H9 (cell line): ENCODE results near the gene TFPI. TPM values are rescaled to one million over a fixed set of nuclear protein-coding genes. Genes with fewer than 3 reads are reported as not detected.

ENCODE experiments used
- DNase-seq: peaks from one replicate; pipeline ENCODE4 v3.0.0-alpha.2; 2017
- H2AFZ ChIP-seq: one replicate; pipeline ENCODE4 v1.6.1; 2013; ENCODE audit warnings: mild to moderate bottlenecking, low read length, control low read depth, moderate library complexity
- H2AK5ac ChIP-seq: 2 replicates; pipeline ENCODE4 v1.6.1; 2013; ENCODE audit warnings: low read length, control low read depth, mixed read lengths; ENCODE audit not compliant: insufficient read length
- H2BK120ac ChIP-seq: one replicate; pipeline ENCODE4 v1.6.1; 2013; ENCODE audit warnings: low read depth, mild to moderate bottlenecking, low read length, control low read depth, inconsistent platforms; ENCODE audit not compliant: poor library complexity, severe bottlenecking
- H2BK12ac ChIP-seq: 2 replicates; pipeline ENCODE4 v1.6.1; 2013; ENCODE audit warnings: low read length, control low read depth, mixed read lengths, low read depth; ENCODE audit not compliant: insufficient read length
- H2BK15ac ChIP-seq: 2 replicates; pipeline ENCODE4 v1.6.1; 2013; ENCODE audit warnings: low read depth, low read length, control low read depth
- H2BK20ac ChIP-seq: one replicate; pipeline ENCODE4 v1.6.1; 2013; ENCODE audit warnings: low read depth, mild to moderate bottlenecking, low read length, control low read depth, inconsistent platforms; ENCODE audit not compliant: poor library complexity, severe bottlenecking
- H2BK5ac ChIP-seq: 2 replicates; pipeline ENCODE4 v1.6.1; 2013; ENCODE audit warnings: low read length, control low read depth, mixed read lengths; ENCODE audit not compliant: insufficient read length
- H3K14ac ChIP-seq: 2 replicates; pipeline ENCODE4 v1.6.1; 2013; ENCODE audit warnings: low read length, control low read depth; ENCODE audit not compliant: insufficient read depth
- H3K18ac ChIP-seq: 2 replicates; pipeline ENCODE4 v1.6.1; 2013; ENCODE audit warnings: low read depth, mild to moderate bottlenecking, mixed read lengths, low read length, control low read depth; ENCODE audit not compliant: insufficient read length
- H3K23ac ChIP-seq: 2 replicates; pipeline ENCODE4 v1.6.1; 2013; ENCODE audit warnings: low read length, control low read depth, mixed read lengths, low read depth; ENCODE audit not compliant: insufficient read length
- H3K23me2 ChIP-seq: 2 replicates; pipeline ENCODE4 v1.6.1; 2013; ENCODE audit warnings: low read depth, mild to moderate bottlenecking, mixed read lengths, low read length, control low read depth; ENCODE audit not compliant: insufficient read length, poor library complexity, severe bottlenecking
- H3K27ac ChIP-seq: 2 replicates; pipeline ENCODE4 v1.5.1; 2013; ENCODE audit warnings: low read length, control low read depth, mixed read lengths, low read depth; ENCODE audit not compliant: insufficient read length
- H3K27me3 ChIP-seq: 2 replicates; pipeline ENCODE4 v1.6.1; 2013; ENCODE audit warnings: low read length, control low read depth, inconsistent platforms; ENCODE audit not compliant: insufficient read depth
- H3K4ac ChIP-seq: 2 replicates; pipeline ENCODE4 v1.6.1; 2013; ENCODE audit warnings: low read depth, mild to moderate bottlenecking, control low read depth, inconsistent platforms, low read length, moderate library complexity
- H3K4me1 ChIP-seq: 2 replicates; pipeline ENCODE4 v1.6.1; 2013; ENCODE audit warnings: low read length, control low read depth, inconsistent platforms; ENCODE audit not compliant: insufficient read depth
- H3K4me2 ChIP-seq: 2 replicates; pipeline ENCODE4 v1.6.1; 2013; ENCODE audit warnings: low read length, control low read depth, mixed read lengths; ENCODE audit not compliant: insufficient read length, insufficient read depth
- H3K56ac ChIP-seq: 2 replicates; pipeline ENCODE4 v1.6.1; 2013; ENCODE audit warnings: low read depth, mild to moderate bottlenecking, mixed read lengths, low read length, control low read depth; ENCODE audit not compliant: insufficient read length
- H3K79me1 ChIP-seq: 2 replicates; pipeline ENCODE4 v1.6.1; 2013; ENCODE audit warnings: low read depth, mild to moderate bottlenecking, moderate library complexity, low read length, control low read depth, inconsistent platforms; ENCODE audit not compliant: insufficient read depth, poor library complexity, severe bottlenecking
- H3K79me2 ChIP-seq: 2 replicates; pipeline ENCODE4 v1.6.1; 2013; ENCODE audit warnings: low read length, control low read depth, inconsistent platforms; ENCODE audit not compliant: insufficient read depth
- H3K9ac ChIP-seq: 2 replicates; pipeline ENCODE4 v1.6.1; 2013; ENCODE audit warnings: low read length, control low read depth, mixed read lengths; ENCODE audit not compliant: insufficient read length; ENCODE audit errors: extremely low read depth
- H3K9me3 ChIP-seq: one replicate; pipeline ENCODE4 v1.6.1; 2013; ENCODE audit warnings: low read depth, low read length, inconsistent platforms; ENCODE audit not compliant: control insufficient read depth
- H3T11ph ChIP-seq: one replicate; pipeline ENCODE4 v1.6.1; 2013; ENCODE audit warnings: mild to moderate bottlenecking, low read length, control low read depth, inconsistent platforms
- H4K20me1 ChIP-seq: one replicate; pipeline ENCODE4 v1.6.1; 2013; ENCODE audit not compliant: control insufficient read depth, insufficient read length, insufficient read depth
- H4K5ac ChIP-seq: 2 replicates; pipeline ENCODE4 v1.6.1; 2013; ENCODE audit warnings: low read depth, mild to moderate bottlenecking, mixed read lengths, low read length, control low read depth; ENCODE audit not compliant: insufficient read length
- H4K8ac ChIP-seq: replicated peaks from 2 replicates; pipeline ENCODE4 v1.6.1; 2013; ENCODE audit warnings: low read length, control low read depth, mixed read lengths, low read depth; ENCODE audit not compliant: insufficient read length
- H4K91ac ChIP-seq: 2 replicates; pipeline ENCODE4 v1.6.1; 2013; ENCODE audit warnings: low read depth, mild to moderate bottlenecking, moderate library complexity, mixed read lengths, low read length, control low read depth; ENCODE audit not compliant: insufficient read length
- H3K27ac Mint-ChIP-seq, 3 experiments: 2 replicates in 2 of 3; 3 replicates in 1 of 3; pipeline ENCODE4 v1.8.0; 2020 to 2021; ENCODE audit warnings: mixed read lengths in 3 of 3, mild to moderate bottlenecking in 1 of 3, moderate library complexity in 1 of 3
- H3K27me3 Mint-ChIP-seq: 2 replicates; pipeline ENCODE4 v1.8.0; 2021; ENCODE audit warnings: low read depth, mild to moderate bottlenecking, moderate library complexity, mixed read lengths
- H3K36me3 Mint-ChIP-seq, 3 experiments: 2 replicates in 2 of 3; 3 replicates in 1 of 3; pipeline ENCODE4 v1.8.0; 2020 to 2021; ENCODE audit warnings: low read depth in 3 of 3, mixed read lengths in 3 of 3; ENCODE audit not compliant: insufficient read depth in 1 of 3
- H3K4me1 Mint-ChIP-seq, 2 experiments: 2 replicates each; pipeline ENCODE4 v1.8.0; 2020; ENCODE audit warnings: mixed read lengths in 2 of 2
- H3K4me3 Mint-ChIP-seq, 2 experiments: 2 replicates in 1 of 2; 3 replicates in 1 of 2; pipeline ENCODE4 v1.8.0; 2020 to 2021; ENCODE audit warnings: mild to moderate bottlenecking in 2 of 2, mixed read lengths in 2 of 2, moderate library complexity in 1 of 2
- H3K9me3 Mint-ChIP-seq, 2 experiments: 2 replicates in 1 of 2; 3 replicates in 1 of 2; pipeline ENCODE4 v1.8.0; 2020; ENCODE audit warnings: mild to moderate bottlenecking in 2 of 2, mixed read lengths in 2 of 2, moderate library complexity in 1 of 2
- CTCF ChIP-seq: fragments of 200-600 bp; sonication (generic); conservative IDR thresholded peaks from 3 replicates; pipeline ENCODE4 v1.8.0; 2021; ENCODE audit warnings: antibody characterized with exemption, mild to moderate bottlenecking
- WGBS: extraction: QIAGEN DNeasy Blood & Tissue Kit; methylation state at CpG from one replicate; pipeline ENCODE4 v1.1.7; 2013; ENCODE audit warnings: missing lambda C conversion rate, low lambda C conversion rate, mixed read lengths; ENCODE audit not compliant: insufficient read length; ENCODE audit errors: extremely low coverage; 5-methylcytosine and 5-hydroxymethylcytosine counted together
- total RNA-seq: library from RNA; stranded (reverse); gene quantifications from 2 replicates; pipeline ENCODE4 v1.2.1, GENCODE V29; 2021

The TFPI gene
- total RNA-seq, 1 experiment from 2014 or later, result 5.8 TPM

DNA sequence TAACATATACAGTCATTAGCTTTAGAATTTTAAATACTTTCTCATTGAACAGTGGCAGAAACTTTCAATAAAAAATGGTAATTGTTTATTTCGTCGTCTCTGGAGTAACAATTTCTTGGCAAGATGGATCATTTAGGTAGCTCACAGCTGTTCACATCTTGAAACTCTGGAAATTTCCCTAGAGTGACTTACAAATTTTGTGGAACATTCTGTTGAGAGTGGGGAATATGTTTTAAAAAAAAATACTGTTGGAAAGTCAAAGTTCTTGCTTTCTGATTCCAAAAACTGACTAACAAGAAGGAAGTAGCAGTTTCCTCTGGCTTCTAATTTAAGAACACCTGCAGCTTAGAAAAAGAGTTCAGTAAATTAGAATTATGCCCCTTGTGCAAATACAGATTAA lies 95.0 kb downstream of the TFPI start:
- H3K9me3 ChIP-seq, result no peaks in the 10 kb centered on the region
- H3K9ac ChIP-seq, result no peak overlapping the region
- no CpG with 5 or more reads among the region's 2 CpGs for WGBS
- Mint-ChIP-seq H3K27me3 (peaks cover 3% of the 10 kb centered on the region; the same call in 1 of the 2 replicates), H3K9me3 (no peaks in the 10 kb centered on the region), H3K4me1 (no peaks in the 10 kb centered on the region), H3K4me3 (no peak overlapping the region), H3K27ac (no peak overlapping the region), H3K36me3 (no peaks in the 10 kb centered on the region)
- no peaks in the 10 kb centered on the region for H3K27me3 ChIP-seq
- DNase-seq, result no peak
- no peak overlapping the region for H3K56ac ChIP-seq
- no peak overlapping the region for H2AK5ac ChIP-seq
- H3K4ac ChIP-seq, result no peak overlapping the region
- H2BK15ac ChIP-seq, result no peak overlapping the region
- no peak for TF ChIP-seq CTCF
- H3K18ac ChIP-seq, result no peak overlapping the region
- no peak overlapping the region for H4K5ac ChIP-seq
- H3K79me2 ChIP-seq, result no peaks in the 10 kb centered on the region
- no peaks in the 10 kb centered on the region for H4K20me1 ChIP-seq
- H2BK120ac ChIP-seq, result no peak overlapping the region
- H3K27ac ChIP-seq, result no peak overlapping the region
- H3K4me1 ChIP-seq, result no peaks in the 10 kb centered on the region
- no peaks in the 10 kb centered on the region for H3K23me2 ChIP-seq
- no peak overlapping the region for H2BK12ac ChIP-seq
- H3K14ac ChIP-seq, result no peak overlapping the region
- no peak overlapping the region for H2AFZ ChIP-seq
- no peak overlapping the region for H2BK5ac ChIP-seq
- no peak overlapping the region for H2BK20ac ChIP-seq
- no peaks in the 10 kb centered on the region for H3K79me1 ChIP-seq
- H3K23ac ChIP-seq, result no peak overlapping the region
- H4K91ac ChIP-seq, result no peak overlapping the region
- H4K8ac ChIP-seq, result no peak overlapping the region
- H3K4me2 ChIP-seq, result no peak overlapping the region
- H3T11ph ChIP-seq, result no peak overlapping the region
